GM12864 (cell line): Measurements from ENCODE around the gene MSX2.
A peak's percentile ranks its signal among the peaks of the same experiment; 100 is the strongest.

Experiments used
- DNase-seq: peaks from one replicate; pipeline ENCODE4 v3.0.0-alpha.2; 2011; ENCODE audit warnings: low read depth
- H3K4me3 ChIP-seq: 2 replicates; pipeline ENCODE4 v1.5.1; 2011; ENCODE audit warnings: mild to moderate bottlenecking, low read depth, low read length, control low read depth
- TF ChIP-seq, protein P1 (sequence below): IDR thresholded peaks from 2 replicates; pipeline ENCODE4 v1.5.1; 2011; ENCODE audit warnings: low read depth, mild to moderate bottlenecking, moderate library complexity, low read length, control low read depth, inconsistent platforms; ENCODE audit errors: missing control alignments

MSX2 gene

DNA sequence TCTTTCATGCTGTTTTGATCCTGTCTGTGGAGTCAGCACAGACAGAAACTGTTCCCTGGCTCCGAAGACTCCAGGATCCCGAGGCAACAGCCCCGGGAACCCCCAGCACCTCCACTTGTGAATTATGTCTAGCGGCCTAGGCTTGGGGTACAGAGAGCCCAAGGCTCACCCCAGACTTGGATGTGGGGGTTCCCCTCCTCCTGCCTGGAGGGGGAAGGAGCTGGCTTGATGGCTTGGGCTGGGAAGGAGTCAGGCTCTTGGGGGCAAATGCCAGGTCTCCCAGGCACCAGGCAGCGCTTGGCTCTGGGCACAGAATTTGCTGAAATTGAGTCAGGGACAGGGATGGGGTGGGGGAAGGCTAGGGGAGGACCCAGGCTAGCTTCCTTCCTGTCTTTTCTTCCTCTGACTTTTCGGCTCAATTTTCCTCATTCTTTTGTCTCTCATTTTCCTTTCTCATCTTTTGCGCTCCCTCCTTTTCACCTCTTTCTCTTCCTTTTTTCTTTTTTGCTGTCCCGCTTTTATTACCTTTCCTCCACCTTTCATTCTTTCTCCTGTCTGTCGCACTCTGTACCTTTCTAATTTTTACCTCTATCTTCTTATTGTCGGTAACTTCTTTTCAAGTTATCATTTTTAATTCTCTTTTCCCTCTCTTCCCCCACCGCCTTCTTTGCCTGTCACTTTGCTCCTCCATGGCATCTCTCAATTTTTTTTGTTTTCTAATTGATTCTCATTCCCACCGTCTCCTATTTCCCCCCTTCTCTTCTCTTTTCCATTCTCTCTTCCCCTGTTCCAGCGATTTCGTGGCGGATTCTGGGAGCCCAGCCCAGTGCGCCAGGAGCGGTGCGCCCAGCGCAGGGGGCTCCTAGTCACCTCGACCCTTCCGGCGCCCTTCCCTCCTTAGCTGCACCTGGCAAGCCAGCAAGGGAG is 10.5 kb downstream of the MSX2 start:
- TF ChIP-seq, protein P1, sequence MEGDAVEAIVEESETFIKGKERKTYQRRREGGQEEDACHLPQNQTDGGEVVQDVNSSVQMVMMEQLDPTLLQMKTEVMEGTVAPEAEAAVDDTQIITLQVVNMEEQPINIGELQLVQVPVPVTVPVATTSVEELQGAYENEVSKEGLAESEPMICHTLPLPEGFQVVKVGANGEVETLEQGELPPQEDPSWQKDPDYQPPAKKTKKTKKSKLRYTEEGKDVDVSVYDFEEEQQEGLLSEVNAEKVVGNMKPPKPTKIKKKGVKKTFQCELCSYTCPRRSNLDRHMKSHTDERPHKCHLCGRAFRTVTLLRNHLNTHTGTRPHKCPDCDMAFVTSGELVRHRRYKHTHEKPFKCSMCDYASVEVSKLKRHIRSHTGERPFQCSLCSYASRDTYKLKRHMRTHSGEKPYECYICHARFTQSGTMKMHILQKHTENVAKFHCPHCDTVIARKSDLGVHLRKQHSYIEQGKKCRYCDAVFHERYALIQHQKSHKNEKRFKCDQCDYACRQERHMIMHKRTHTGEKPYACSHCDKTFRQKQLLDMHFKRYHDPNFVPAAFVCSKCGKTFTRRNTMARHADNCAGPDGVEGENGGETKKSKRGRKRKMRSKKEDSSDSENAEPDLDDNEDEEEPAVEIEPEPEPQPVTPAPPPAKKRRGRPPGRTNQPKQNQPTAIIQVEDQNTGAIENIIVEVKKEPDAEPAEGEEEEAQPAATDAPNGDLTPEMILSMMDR: no peak
- H3K4me3 ChIP-seq: no peak overlapping the region
- no peak for DNase-seq

DNA sequence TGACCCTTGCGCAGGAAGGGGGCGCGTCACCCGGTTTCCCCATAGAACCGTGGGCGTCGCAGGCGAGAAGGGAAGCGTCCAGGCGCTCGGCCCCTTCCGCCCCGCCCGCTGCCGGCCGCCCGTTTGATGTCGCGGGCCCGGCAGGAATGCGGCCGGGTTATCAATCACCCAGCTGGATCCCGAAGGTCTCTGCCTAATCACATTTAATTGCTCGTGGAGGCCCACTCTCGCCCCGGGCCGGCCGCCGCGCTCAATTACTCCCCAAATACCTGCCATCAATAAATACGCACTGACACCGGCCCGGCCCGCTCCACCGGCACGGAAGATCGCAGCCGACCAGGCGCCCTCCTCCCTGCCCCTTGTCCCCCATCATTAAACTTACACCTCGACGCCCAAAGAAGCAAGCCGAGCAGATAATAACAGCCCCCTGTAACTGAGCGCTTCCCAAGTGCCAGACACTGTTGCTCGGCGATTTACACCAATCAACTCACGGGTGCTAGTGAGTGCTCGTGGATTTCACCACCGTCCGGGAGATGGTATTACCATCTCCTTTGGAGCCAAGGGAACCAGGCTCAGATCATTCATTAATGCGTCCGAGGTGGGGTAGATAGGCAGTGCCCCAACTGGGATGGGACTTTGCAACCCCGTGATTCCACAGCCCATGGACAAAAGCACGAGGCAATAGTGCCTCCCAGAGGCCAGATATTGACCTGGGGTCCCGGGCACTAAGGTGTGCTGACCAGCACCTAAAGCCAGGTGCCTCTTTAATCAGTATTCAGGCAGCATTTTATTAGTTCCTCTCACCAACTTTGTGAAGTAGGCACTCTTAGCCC is 11.3 kb downstream of the MSX2 start:
- TF ChIP-seq, protein P1: peak; percentile 32
- no peak for DNase-seq
- no peak overlapping the region for H3K4me3 ChIP-seq

GRCh38 chr5:174736331-174736721 is 11.9 kb downstream of the MSX2 start:
- DNase-seq: no peak
- H3K4me3 ChIP-seq: no peak overlapping the region
- TF ChIP-seq, protein P1: no peak

DNA sequence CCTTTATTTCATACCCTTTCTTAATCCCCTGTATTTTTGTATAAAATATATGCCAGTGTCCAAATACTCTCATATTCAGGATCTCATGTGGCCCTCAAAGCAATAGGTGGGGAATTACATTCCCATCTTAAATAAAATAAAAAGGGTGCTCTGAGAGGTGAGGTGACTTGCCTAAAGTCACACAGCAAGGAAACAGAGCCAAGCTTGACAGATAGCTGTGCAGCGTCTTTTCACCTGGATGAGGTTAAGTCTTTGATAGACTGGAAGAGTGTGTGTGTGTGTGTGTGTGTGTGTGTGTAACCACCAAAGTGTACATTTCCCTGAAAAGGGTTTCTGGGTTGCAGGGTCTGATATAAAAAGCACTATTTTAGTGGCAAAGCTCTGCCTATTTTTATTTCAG is 12.4 kb downstream of the MSX2 start:
- TF ChIP-seq, protein P1: no peak
- DNase-seq: no peak

GRCh38 chr5:174737330-174737729 is 12.9 kb downstream of the MSX2 start:
- H3K4me3 ChIP-seq: no peak overlapping the region
- DNase-seq: no peak
- TF ChIP-seq, protein P1: no peak

More for the DNA sequence above, 12.4 kb downstream of the MSX2 start:
- H3K4me3 ChIP-seq: no peak overlapping the region

DNA sequence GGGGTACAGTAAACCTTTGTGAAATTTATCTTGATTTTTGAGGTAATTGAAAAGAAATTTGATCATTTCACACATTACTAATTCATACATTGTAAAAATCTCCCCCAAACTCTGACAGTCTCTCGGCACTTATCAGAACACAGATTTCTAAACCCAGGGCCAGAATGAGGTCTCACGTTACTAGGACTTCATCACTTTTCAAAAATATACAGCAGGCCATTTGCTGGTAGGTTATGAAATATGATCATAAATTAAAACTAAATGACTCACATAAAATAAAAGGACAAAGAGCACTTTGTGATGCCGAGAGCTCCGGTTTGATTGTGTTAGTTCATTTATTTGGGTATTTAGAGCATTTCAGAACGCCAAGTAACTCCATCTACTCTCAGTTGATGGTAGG is 17.0 kb downstream of the MSX2 start:
- no peak for DNase-seq
- H3K4me3 ChIP-seq: no peak overlapping the region
- TF ChIP-seq, protein P1: no peak
